Vagina (tissue), 2 donors: ENCODE data around the gene SERPINB13.

Experiments used
- CTCF ChIP-seq, 3 experiments: fragments of 450-650 bp in 2 of 3; fragments of 200-600 bp in 1 of 3; sonication (generic) in 1 of 3; IDR thresholded peaks; one replicate each; pipeline ENCODE4 v1.5.1; 2017 to 2019; ENCODE audit warnings: antibody characterized with exemption in 3 of 3, mild to moderate bottlenecking in 2 of 3, moderate library complexity in 2 of 3
- POLR2A ChIP-seq, 2 donors: fragments of 450-650 bp; IDR thresholded peaks; one replicate each; pipeline ENCODE4 v1.6.1; 2017; ENCODE audit warnings: antibody characterized with exemption in 2 of 2, mild to moderate bottlenecking in 2 of 2, moderate library complexity in 2 of 2

DNA sequence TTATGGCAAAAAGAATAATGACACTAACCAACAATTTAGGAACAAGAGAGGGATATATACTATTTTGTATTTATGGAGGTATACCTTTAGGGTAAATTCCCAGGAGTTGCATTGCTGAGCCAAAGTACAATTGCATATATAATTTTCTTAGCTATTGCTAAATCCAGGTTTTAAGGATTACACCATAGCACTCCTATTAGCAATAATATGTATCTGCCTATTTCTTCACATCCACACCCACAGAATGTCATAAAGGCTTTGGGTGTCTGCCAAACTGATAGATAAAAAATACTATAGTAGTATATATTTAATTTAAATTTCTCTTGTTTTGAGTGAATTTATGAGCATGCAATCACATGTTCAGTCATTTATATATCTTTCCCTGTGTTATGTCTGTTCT lies 11.5 kb upstream of the SERPINB13 start:
- TF ChIP-seq CTCF (IDR thresholded peaks at IDR 0.05) (no peak), POLR2A (IDR thresholded peaks at IDR 0.05) (no peak)
